ENCODE results near the gene CDK4.

Gene CDK4

GRCh38 chr12:57743769-57744168 is 8.3 kb downstream of the CDK4 start:
- no peak overlapping the region for H3K4me3 ChIP-seq (ENCODE audit: low read length)
- DNase-seq (ENCODE audit: low read depth) = no peak
- TF ChIP-seq, protein P1, sequence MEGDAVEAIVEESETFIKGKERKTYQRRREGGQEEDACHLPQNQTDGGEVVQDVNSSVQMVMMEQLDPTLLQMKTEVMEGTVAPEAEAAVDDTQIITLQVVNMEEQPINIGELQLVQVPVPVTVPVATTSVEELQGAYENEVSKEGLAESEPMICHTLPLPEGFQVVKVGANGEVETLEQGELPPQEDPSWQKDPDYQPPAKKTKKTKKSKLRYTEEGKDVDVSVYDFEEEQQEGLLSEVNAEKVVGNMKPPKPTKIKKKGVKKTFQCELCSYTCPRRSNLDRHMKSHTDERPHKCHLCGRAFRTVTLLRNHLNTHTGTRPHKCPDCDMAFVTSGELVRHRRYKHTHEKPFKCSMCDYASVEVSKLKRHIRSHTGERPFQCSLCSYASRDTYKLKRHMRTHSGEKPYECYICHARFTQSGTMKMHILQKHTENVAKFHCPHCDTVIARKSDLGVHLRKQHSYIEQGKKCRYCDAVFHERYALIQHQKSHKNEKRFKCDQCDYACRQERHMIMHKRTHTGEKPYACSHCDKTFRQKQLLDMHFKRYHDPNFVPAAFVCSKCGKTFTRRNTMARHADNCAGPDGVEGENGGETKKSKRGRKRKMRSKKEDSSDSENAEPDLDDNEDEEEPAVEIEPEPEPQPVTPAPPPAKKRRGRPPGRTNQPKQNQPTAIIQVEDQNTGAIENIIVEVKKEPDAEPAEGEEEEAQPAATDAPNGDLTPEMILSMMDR (conservative IDR thresholded peaks at IDR 0.05; ENCODE audit: low read depth, low read length) = no peak

GRCh38 chr12:57741844-57742738 is 10.0 kb downstream of the CDK4 start:
- TF ChIP-seq, protein P1 (conservative IDR thresholded peaks at IDR 0.05; ENCODE audit: low read depth, low read length) = no peak
- H3K4me3 ChIP-seq (ENCODE audit: low read length) = no peak overlapping the region
- no peak for DNase-seq (ENCODE audit: low read depth)

DNA sequence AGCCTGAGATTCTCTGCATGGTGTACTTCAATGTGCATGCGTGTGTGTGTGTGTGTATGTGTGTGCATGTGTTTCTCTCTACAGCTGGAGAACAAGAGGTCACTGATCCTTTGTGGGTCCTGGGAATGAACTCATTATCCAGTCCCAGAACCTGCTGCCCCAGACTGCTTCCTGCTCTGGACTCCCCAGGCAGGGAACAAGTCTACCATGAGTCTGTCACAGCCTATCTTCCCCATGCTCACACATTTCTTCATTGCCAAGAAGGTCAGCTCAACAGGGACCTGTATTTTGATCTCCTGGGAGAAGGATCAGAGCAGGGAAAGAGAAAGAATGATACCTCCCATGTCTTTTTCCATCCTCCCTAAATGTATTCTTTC is 10.7 kb downstream of the CDK4 start:
- DNase-seq (ENCODE audit: low read depth) = no peak
- no peak overlapping the region for H3K4me3 ChIP-seq (ENCODE audit: low read length)
- TF ChIP-seq, protein P1 (conservative IDR thresholded peaks at IDR 0.05; ENCODE audit: low read depth, low read length) = no peak

- no peak overlapping the region for H3K4me3 ChIP-seq (ENCODE audit: low read length)
- TF ChIP-seq, protein P1 (conservative IDR thresholded peaks at IDR 0.05; ENCODE audit: low read depth, low read length) = no peak
- no peak for DNase-seq (ENCODE audit: low read depth)
Observed at GRCh38 chr12:57740656-57741412, 11.3 kb downstream of the CDK4 start.

DNA sequence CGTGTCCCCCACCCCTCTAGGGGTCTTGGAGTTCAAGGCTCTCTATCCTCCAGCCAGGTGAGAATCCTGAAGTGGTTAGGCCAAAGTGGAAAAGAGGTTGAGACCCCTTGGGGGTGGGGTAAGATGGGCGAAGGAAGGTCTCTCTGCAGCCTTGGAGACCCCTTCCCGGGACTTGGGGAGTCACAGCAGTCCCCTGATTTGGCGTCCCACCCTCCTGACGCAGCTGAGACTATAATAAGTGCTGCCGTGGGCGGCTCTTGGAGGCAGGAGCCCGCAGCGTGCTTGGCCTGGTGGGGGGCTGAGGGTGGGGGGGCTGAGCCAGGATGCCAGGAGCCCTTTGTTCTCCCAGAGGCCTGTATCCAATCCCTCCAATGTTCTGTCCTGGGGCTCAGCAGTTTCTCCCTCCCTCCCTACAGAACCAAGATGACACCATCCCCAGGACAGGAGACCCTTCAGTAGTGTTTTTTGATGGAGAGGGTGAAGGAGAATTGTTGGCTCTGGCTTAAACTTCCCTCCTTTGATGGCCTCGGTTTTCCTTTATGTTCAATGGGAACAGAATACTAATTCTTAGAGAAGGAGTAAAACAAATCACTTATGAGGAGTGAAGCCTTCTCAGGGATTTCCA is 12.1 kb downstream of the CDK4 start:
- no peak for DNase-seq (ENCODE audit: low read depth)
- no peak overlapping the region for H3K4me3 ChIP-seq (ENCODE audit: low read length)
- TF ChIP-seq, protein P1 (conservative IDR thresholded peaks at IDR 0.05; ENCODE audit: low read depth, low read length) = no peak

- H3K4me3 ChIP-seq (ENCODE audit: low read length) = no peak overlapping the region
- no peak for DNase-seq (ENCODE audit: low read depth)
- TF ChIP-seq, protein P1 (conservative IDR thresholded peaks at IDR 0.05; ENCODE audit: low read depth, low read length) = no peak
Observed at GRCh38 chr12:57739387-57739786, 12.7 kb downstream of the CDK4 start.

Measured in retinal pigment epithelial cell (primary cell).